COR-L47 (cell line): ENCODE results near the gene MDP1.
"Not testable (repeated sequence)": the region's sequence is repeated elsewhere in the genome, so short reads cannot be mapped to it uniquely, and the experiment has no call there.

Experiments used
- DNase-seq: peaks from one replicate; lab custom pipeline; 2025; lab: John Stamatoyannopoulos, UW

The MDP1 gene

GRCh38 chr14:24250354-24250753 is 34.5 kb upstream of the MDP1 start:
- no peak for DNase-seq

- no peak for DNase-seq
These were observed 33.6 kb upstream of the MDP1 start for GRCh38 chr14:24249230-24250021.

DNA sequence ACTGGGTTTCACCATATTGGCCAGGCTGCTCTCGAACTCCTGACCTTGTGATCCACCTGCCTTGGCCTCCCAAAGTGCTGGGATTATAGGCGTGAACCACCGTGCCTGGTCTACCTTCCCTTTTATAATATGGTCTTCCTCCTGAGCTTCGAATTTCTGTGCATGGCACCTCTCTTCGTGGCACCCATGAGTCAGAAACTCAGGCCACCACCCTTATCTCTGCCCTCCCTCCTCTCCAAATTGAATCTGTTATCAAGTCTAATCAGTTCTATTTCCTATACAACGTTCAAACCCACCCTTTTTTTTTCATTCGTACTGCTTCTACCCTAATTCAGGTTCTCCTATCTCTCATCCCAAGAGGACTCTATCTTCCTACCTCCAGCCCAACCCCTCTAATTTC is 31.6 kb upstream of the MDP1 start:
- DNase-seq = no peak

GRCh38 chr14:24246765-24247212 is 30.9 kb upstream of the MDP1 start:
- no peak for DNase-seq

DNA sequence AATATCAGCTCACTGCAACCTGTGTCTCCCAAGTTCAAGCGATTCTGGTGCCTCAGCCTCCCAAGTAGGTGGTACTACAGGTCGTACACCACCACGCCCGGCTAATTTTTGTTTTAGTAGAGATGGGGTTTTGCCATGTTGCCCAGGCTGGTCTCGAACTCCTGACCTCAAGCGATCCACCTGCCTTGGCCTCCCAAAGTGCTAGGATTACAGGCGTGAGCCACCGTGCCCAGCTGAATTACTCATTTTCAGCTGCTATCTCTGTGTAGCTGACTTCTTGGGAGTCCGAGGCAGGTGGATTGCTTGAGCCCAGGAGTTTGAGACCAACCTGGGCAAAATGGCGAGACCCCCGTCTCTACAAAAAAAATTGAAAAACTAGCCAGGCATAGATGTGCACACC is 29.5 kb upstream of the MDP1 start:
- DNase-seq = not testable (repeated sequence)

- peak; percentile 12 for DNase-seq
These were observed 27.5 kb upstream of the MDP1 start for GRCh38 chr14:24243336-24243836.

DNA sequence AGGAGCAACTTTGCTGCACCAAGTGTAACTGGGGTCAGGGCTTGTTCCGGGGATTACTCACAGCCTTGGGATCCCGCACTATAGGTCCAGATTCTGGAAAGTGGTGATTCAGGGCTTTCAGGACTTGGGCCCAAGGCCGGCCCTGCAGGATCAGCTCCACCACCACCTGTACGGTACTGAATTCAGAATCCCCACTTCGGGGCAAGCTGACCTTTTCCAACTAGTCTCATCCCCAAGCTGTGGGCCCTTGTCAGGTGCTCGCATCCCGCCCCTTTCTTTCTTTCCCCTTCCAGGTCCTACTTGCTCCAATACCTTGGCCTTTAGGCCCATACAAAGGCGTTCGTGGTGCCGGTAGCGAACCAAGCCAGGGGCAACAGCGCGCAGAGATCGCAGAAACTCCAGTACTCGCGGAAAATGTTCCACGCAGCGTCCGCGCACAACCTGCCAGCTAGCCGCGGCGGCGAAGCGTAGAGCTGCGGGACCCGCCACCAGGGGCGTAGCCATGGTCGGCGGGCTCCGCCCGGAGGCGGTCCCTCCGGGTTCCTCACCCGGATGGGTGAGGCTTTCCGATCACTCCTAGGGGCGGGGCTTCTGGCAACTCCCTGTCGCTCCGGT is 26.1 kb upstream of the MDP1 start:
- DNase-seq = peak; percentile 93

GRCh38 chr14:24240110-24240918 is 24.4 kb upstream of the MDP1 start:
- DNase-seq = no peak

- DNase-seq = no peak
These were observed 22.7 kb upstream of the MDP1 start for GRCh38 chr14:24238527-24239037.

DNA sequence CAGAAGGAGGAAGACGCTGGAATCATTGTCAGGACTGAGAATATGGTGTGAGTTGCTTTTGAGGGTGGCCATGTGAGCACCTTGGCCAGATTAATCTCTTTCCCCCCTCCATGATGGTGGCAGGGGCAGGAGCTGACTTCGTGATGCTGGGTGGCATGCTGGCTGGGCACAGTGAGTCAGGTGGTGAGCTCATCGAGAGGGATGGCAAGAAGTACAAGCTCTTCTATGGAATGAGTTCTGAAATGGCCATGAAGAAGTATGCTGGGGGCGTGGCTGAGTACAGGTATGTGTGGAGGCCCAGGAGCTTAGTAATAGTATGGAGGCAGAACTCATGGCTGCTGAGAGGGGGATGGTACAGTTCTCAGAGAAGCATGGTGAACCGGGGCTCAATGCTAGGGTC is 22.3 kb upstream of the MDP1 start:
- DNase-seq = no peak

- no peak for DNase-seq
These were observed 21.6 kb upstream of the MDP1 start for GRCh38 chr14:24237463-24237955.

- DNase-seq = no peak
These were observed 21.0 kb upstream of the MDP1 start for GRCh38 chr14:24236689-24237462.

GRCh38 chr14:24235804-24236688 is 20.2 kb upstream of the MDP1 start:
- no peak for DNase-seq

GRCh38 chr14:24234095-24235005 is 18.5 kb upstream of the MDP1 start:
- no peak for DNase-seq

GRCh38 chr14:24233538-24233866 is 17.6 kb upstream of the MDP1 start:
- DNase-seq = no peak

DNA sequence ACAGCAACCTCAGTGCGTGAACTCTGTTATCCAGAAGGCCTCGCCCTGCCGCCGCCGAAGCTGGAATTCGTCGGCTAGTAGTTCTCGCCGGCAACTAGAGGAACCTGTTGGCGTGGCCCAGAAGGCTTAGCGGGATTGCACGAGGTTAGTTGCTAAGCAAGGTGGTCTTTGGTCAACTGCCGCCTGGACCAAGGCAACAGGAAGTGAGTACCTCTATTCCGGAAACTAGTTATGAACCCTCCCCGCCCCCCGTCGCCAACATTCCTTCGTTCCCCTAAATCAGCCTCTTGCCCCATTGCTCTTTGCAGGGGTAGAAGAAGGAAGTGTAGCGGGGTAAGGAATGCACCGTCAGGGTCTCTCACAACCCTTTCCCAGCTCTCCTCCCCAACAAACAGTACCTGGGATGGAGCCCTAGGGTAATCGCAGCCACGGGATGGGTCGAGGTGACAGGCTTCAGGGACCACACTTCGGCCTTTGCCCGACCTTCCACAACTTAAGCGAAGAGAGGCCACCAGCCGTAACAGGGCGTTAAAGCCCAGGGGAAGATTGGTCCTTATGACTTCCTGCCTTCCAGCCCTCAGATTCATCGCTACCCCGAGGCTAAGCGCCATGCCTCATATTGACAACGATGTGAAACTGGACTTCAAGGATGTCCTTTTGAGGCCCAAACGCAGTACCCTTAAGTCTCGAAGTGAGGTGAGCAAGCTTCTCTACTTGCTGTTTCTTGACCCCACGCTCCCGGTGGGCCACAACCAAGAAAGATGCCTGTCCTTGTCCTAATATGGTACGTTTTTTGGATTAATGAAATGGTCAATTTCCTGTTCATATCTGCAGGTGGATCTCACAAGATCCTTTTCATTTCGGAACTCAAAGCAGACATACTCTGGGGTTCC is 17.0 kb upstream of the MDP1 start, which contains the start of gene GMPR2:
Gene GMPR2 (plus strand): TSS at position 285 of the 893 bp plus-strand sequence. CDS start 325 bp downstream, at position 610.
- no peak for DNase-seq

DNA sequence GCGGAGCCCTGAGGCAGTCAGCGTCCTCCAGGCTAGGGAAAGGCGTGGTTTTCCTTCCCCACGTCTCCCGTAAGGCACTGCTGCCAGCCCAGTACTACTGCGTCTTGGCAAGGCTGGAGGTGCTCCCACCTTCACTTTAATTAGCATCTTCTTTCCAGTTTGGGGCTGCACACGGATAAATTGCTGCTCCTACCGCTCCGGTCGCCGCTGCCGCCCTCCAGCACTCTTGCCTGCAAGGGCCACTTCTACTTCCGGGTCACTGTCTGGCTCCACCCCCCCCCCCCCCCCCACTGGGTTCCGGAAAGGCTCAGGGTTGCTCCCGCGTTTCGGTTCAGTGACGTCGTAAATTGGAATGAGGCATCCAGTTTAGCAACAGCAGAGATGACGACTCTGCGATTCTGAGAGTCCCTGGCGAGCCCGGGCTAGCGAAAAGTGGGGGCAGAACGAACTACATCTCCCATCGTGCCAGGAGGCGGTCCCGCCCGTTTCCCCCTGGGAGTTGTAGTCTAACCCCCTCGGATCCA is 16.3 kb upstream of the MDP1 start, which contains the start of gene NEDD8:
Gene NEDD8 (minus strand): TSS at position 247 of the 524 bp plus-strand sequence. CDS start 100 bp downstream, at position 147.
- DNase-seq = peak; percentile 75
